GM23338 (cell line): Measurements from ENCODE around the gene ARRDC1. TPM values are rescaled to one million over a fixed set of nuclear protein-coding genes. Genes with fewer than 3 reads are reported as not detected.

Experiments used
- ATAC-seq: fragments of 200-7000 bp; cut with Tn5 transposase; 3 replicates; pipeline ENCODE4 v1.9.1; 2020
- DNase-seq: peaks from one replicate; pipeline ENCODE4 v3.0.0-alpha.2; 2015; ENCODE audit warnings: low spot score
- H2AFZ ChIP-seq: fragments of 200-600 bp; sonication (generic); 2 replicates; pipeline ENCODE4 v1.8.0; 2016; ENCODE audit warnings: antibody characterized with exemption, mild to moderate bottlenecking, moderate library complexity
- H3F3A ChIP-seq: fragments of 200-600 bp; sonication (generic); replicated peaks from 2 replicates; pipeline ENCODE4 v1.8.0; 2017; ENCODE audit warnings: antibody characterized with exemption, mixed run types, low read depth
- H3K27ac ChIP-seq: fragments of 200-600 bp; sonication (generic); 2 replicates; pipeline ENCODE4 v1.6.1; 2016; ENCODE audit warnings: low read depth
- H3K27me3 ChIP-seq: fragments of 200-600 bp; sonication (generic); 2 replicates; pipeline ENCODE4 v1.8.0; 2016; ENCODE audit warnings: mild to moderate bottlenecking, mixed run types, moderate library complexity; ENCODE audit not compliant: insufficient read depth
- H3K36me3 ChIP-seq: fragments of 200-600 bp; sonication (generic); 2 replicates; pipeline ENCODE4 v1.8.0; 2016; ENCODE audit warnings: mild to moderate bottlenecking; ENCODE audit not compliant: insufficient read depth
- H3K4me1 ChIP-seq: fragments of 200-600 bp; sonication (generic); 2 replicates; pipeline ENCODE4 v1.8.0; 2016; ENCODE audit warnings: mild to moderate bottlenecking, moderate library complexity; ENCODE audit not compliant: insufficient read depth
- H3K4me2 ChIP-seq: fragments of 200-600 bp; sonication (generic); 2 replicates; pipeline ENCODE4 v1.7.1; 2017; ENCODE audit warnings: mixed run types
- H3K4me3 ChIP-seq: fragments of 200-600 bp; sonication (generic); 2 replicates; pipeline ENCODE4 v1.6.1; 2016; ENCODE audit warnings: mixed run types
- H3K79me2 ChIP-seq: fragments of 200-600 bp; sonication (generic); replicated peaks from 2 replicates; pipeline ENCODE4 v1.8.0; 2017; ENCODE audit warnings: mild to moderate bottlenecking; ENCODE audit not compliant: insufficient read depth
- H3K9me2 ChIP-seq: fragments of 200-600 bp; sonication (generic); 2 replicates; pipeline ENCODE4 v1.8.0; 2017; ENCODE audit not compliant: insufficient read depth
- H4K20me1 ChIP-seq: fragments of 200-600 bp; sonication (generic); replicated peaks from 2 replicates; pipeline ENCODE4 v1.8.0; 2017; ENCODE audit warnings: mild to moderate bottlenecking; ENCODE audit not compliant: insufficient read depth
- H3K27ac Mint-ChIP-seq: 2 replicates; pipeline ENCODE4 v1.8.0; 2020; ENCODE audit warnings: inconsistent platforms, mild to moderate bottlenecking, moderate library complexity, mixed read lengths
- H3K27me3 Mint-ChIP-seq: 3 replicates; pipeline ENCODE4 v1.8.0; 2022; ENCODE audit warnings: low read depth, mild to moderate bottlenecking, moderate library complexity, mixed read lengths, inconsistent platforms; ENCODE audit not compliant: insufficient read depth, poor library complexity
- H3K36me3 Mint-ChIP-seq: 3 replicates; pipeline ENCODE4 v1.8.0; 2021; ENCODE audit warnings: low read depth, mild to moderate bottlenecking, inconsistent platforms, moderate library complexity, mixed read lengths
- H3K4me1 Mint-ChIP-seq: 3 replicates; pipeline ENCODE4 v1.8.0; 2020; ENCODE audit warnings: mild to moderate bottlenecking, inconsistent platforms, mixed read lengths
- H3K4me3 Mint-ChIP-seq: 3 replicates; pipeline ENCODE4 v1.8.0; 2021; ENCODE audit warnings: moderate library complexity, mild to moderate bottlenecking, inconsistent platforms, mixed read lengths
- H3K9me3 Mint-ChIP-seq: 3 replicates; pipeline ENCODE4 v1.8.0; 2020; ENCODE audit warnings: moderate library complexity, mild to moderate bottlenecking, inconsistent platforms, mixed read lengths
- CREB1 ChIP-seq: fragments of 250-450 bp; sonication (Bioruptor Pico); IDR thresholded peaks from 2 replicates; pipeline ENCODE4 v1.5.0; 2020; ENCODE audit warnings: low read depth, mild to moderate bottlenecking, moderate library complexity
- ETS1 ChIP-seq: IDR thresholded peaks from 2 replicates; pipeline ENCODE4 v1.6.1; 2016; ENCODE audit warnings: antibody characterized with exemption
- EZH2 ChIP-seq: fragments of 200-600 bp; sonication (generic); IDR thresholded peaks from one replicate; pipeline ENCODE4 v1.8.0; 2017; ENCODE audit warnings: antibody characterized with exemption, mild to moderate bottlenecking, low read depth; ENCODE audit not compliant: unreplicated experiment
- EZH2phosphoT487 ChIP-seq: fragments of 200-600 bp; sonication (generic); IDR thresholded peaks from one replicate; pipeline ENCODE4 v1.8.1; 2018; ENCODE audit warnings: antibody characterized with exemption; ENCODE audit not compliant: unreplicated experiment
- JUNB ChIP-seq: IDR thresholded peaks from one replicate; pipeline ENCODE4 v1.6.1; 2016; ENCODE audit warnings: antibody characterized with exemption; ENCODE audit not compliant: unreplicated experiment
- NANOG ChIP-seq: IDR thresholded peaks from 2 replicates; pipeline ENCODE4 v1.6.1; 2016; ENCODE audit warnings: antibody characterized with exemption, borderline replicate concordance
- POLR2AphosphoS5 ChIP-seq: IDR thresholded peaks from 2 replicates; pipeline ENCODE4 v1.6.1; 2016; ENCODE audit warnings: antibody characterized with exemption, low read depth
- REST ChIP-seq: IDR thresholded peaks from one replicate; pipeline ENCODE4 v1.6.1; 2018; ENCODE audit warnings: antibody characterized with exemption; ENCODE audit not compliant: unreplicated experiment
- STAT1 ChIP-seq: IDR thresholded peaks from one replicate; pipeline ENCODE4 v1.6.1; 2016; ENCODE audit warnings: antibody characterized with exemption; ENCODE audit not compliant: unreplicated experiment
- ZNF114 ChIP-seq: fragments of 250-450 bp; sonication (Bioruptor Pico); IDR thresholded peaks from 2 replicates; pipeline ENCODE4 v1.5.0; 2020; ENCODE audit warnings: mild to moderate bottlenecking, moderate library complexity
- ZNF331 ChIP-seq: fragments of 250-450 bp; sonication (Bioruptor Pico); IDR thresholded peaks from 2 replicates; pipeline ENCODE4 v1.5.0; 2020; ENCODE audit warnings: low read depth, mild to moderate bottlenecking, moderate library complexity
- polyA plus RNA-seq: library from polyadenylated mRNA; unstranded; fragments of >200 nt; fragmentation: Nextera tagmentation; extraction: Ambion mirVana; gene quantifications from 2 replicates; pipeline ENCODE4 v1.2.1, GENCODE V29; 2016
- total RNA-seq: library from RNA; depleted of rRNA; stranded (reverse); fragments of >200 nt; shearing (Covaris generic); gene quantifications from 2 replicates; pipeline ENCODE4 v1.2.3, GENCODE V29; 2014
- TF ChIP-seq, protein P1 (sequence below), 2 experiments: fragments of 200-600 bp in 1 of 2; sonication (generic) in 1 of 2; conservative IDR thresholded peaks; 2 replicates each; pipeline versions ENCODE4 v1.5.1 to v1.6.1; 2016 to 2017; ENCODE audit warnings: antibody characterized with exemption in 2 of 2, low read depth in 2 of 2, mild to moderate bottlenecking in 2 of 2, moderate library complexity in 1 of 2
- TF ChIP-seq, protein P2 (sequence below): fragments of 250-450 bp; sonication (Bioruptor Pico); IDR thresholded peaks from 2 replicates; pipeline ENCODE4 v1.5.0; 2020; ENCODE audit warnings: mild to moderate bottlenecking, moderate library complexity

The ARRDC1 gene
- total and polyA plus RNA-seq, 2 experiments from 2014 or later = 36.6 to 63.8 TPM

DNA sequence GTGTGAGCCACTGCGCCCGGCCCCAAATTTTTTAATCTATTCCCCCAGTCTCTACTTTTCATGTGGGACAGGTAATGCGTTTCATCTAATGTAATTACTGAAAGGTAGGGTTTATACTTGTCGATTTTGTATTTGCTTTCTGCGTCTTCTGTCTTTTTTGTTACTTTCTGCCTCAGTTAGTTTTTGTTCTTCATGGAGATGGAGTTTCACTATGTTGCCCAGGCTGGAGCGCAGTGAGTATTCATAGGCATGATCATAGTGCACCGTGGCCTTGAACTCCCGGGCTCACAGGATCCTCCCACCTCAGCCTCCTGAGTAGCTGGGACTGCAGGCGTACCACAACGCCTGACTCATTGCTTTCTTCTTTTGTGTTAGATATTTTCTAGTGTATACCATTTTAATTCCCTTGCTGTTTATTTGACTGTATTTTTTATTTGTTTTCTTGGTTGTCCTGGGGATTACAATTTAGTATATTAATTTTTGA is 36.7 kb downstream of the ARRDC1 start:
- peaks cover 17% of the 10 kb centered on the region for H3K36me3 Mint-ChIP-seq

More for the DNA sequence above, 36.7 kb downstream of the ARRDC1 start:
- H3F3A ChIP-seq = no peaks in the 10 kb centered on the region; the same call in 1 of the 2 replicates
- H3K4me3 ChIP-seq = no peak overlapping the region
- no peak overlapping the region for H3K4me3 Mint-ChIP-seq
- no peak for ATAC-seq
- H3K4me1 ChIP-seq = no peaks in the 10 kb centered on the region; the same call in 1 of the 2 replicates
- peaks cover 84% of the 10 kb centered on the region for H4K20me1 ChIP-seq
- DNase-seq = no peak
- peaks cover 100% of the 10 kb centered on the region for H3K79me2 ChIP-seq
- peaks cover 19% of the 10 kb centered on the region for H3K4me1 Mint-ChIP-seq
- TF ChIP-seq ETS1 (no peak), JUNB (no peak), EZH2phosphoT487 (no peak), STAT1 (no peak), ZNF331 (CRISPR knock-in tag) (no peak), EZH2 (no peak), NANOG (no peak), CREB1 (CRISPR knock-in tag) (no peak), ZNF114 (CRISPR knock-in tag) (no peak), POLR2AphosphoS5 (no peak), REST (no peak)
- TF ChIP-seq, protein P1, sequence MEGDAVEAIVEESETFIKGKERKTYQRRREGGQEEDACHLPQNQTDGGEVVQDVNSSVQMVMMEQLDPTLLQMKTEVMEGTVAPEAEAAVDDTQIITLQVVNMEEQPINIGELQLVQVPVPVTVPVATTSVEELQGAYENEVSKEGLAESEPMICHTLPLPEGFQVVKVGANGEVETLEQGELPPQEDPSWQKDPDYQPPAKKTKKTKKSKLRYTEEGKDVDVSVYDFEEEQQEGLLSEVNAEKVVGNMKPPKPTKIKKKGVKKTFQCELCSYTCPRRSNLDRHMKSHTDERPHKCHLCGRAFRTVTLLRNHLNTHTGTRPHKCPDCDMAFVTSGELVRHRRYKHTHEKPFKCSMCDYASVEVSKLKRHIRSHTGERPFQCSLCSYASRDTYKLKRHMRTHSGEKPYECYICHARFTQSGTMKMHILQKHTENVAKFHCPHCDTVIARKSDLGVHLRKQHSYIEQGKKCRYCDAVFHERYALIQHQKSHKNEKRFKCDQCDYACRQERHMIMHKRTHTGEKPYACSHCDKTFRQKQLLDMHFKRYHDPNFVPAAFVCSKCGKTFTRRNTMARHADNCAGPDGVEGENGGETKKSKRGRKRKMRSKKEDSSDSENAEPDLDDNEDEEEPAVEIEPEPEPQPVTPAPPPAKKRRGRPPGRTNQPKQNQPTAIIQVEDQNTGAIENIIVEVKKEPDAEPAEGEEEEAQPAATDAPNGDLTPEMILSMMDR (conservative IDR thresholded peaks at IDR 0.05; ENCODE audit: low read depth in 2 of 2) = no peak
- TF ChIP-seq, protein P2, sequence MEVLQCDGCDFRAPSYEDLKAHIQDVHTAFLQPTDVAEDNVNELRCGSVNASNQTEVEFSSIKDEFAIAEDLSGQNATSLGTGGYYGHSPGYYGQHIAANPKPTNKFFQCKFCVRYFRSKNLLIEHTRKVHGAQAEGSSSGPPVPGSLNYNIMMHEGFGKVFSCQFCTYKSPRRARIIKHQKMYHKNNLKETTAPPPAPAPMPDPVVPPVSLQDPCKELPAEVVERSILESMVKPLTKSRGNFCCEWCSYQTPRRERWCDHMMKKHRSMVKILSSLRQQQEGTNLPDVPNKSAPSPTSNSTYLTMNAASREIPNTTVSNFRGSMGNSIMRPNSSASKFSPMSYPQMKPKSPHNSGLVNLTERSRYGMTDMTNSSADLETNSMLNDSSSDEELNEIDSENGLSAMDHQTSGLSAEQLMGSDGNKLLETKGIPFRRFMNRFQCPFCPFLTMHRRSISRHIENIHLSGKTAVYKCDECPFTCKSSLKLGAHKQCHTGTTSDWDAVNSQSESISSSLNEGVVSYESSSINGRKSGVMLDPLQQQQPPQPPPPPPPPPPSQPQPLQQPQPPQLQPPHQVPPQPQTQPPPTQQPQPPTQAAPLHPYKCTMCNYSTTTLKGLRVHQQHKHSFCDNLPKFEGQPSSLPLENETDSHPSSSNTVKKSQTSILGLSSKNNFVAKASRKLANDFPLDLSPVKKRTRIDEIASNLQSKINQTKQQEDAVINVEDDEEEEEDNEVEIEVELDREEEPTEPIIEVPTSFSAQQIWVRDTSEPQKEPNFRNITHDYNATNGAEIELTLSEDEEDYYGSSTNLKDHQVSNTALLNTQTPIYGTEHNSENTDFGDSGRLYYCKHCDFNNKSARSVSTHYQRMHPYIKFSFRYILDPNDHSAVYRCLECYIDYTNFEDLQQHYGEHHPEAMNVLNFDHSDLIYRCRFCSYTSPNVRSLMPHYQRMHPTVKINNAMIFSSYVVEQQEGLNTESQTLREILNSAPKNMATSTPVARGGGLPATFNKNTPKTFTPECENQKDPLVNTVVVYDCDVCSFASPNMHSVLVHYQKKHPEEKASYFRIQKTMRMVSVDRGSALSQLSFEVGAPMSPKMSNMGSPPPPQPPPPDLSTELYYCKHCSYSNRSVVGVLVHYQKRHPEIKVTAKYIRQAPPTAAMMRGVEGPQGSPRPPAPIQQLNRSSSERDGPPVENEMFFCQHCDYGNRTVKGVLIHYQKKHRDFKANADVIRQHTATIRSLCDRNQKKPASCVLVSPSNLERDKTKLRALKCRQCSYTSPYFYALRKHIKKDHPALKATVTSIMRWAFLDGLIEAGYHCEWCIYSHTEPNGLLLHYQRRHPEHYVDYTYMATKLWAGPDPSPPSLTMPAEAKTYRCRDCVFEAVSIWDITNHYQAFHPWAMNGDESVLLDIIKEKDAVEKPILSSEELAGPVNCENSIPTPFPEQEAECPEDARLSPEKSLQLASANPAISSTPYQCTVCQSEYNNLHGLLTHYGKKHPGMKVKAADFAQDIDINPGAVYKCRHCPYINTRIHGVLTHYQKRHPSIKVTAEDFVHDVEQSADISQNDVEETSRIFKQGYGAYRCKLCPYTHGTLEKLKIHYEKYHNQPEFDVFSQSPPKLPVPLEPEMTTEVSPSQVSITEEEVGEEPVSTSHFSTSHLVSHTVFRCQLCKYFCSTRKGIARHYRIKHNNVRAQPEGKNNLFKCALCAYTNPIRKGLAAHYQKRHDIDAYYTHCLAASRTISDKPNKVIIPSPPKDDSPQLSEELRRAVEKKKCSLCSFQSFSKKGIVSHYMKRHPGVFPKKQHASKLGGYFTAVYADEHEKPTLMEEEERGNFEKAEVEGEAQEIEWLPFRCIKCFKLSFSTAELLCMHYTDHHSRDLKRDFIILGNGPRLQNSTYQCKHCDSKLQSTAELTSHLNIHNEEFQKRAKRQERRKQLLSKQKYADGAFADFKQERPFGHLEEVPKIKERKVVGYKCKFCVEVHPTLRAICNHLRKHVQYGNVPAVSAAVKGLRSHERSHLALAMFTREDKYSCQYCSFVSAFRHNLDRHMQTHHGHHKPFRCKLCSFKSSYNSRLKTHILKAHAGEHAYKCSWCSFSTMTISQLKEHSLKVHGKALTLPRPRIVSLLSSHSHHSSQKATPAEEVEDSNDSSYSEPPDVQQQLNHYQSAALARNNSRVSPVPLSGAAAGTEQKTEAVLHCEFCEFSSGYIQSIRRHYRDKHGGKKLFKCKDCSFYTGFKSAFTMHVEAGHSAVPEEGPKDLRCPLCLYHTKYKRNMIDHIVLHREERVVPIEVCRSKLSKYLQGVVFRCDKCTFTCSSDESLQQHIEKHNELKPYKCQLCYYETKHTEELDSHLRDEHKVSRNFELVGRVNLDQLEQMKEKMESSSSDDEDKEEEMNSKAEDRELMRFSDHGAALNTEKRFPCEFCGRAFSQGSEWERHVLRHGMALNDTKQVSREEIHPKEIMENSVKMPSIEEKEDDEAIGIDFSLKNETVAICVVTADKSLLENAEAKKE = no peak
- H3K9me3 Mint-ChIP-seq = no peaks in the 10 kb centered on the region
- H3K9me2 ChIP-seq = no peaks in the 10 kb centered on the region
- H3K4me2 ChIP-seq = no peak overlapping the region
- no peak overlapping the region for H2AFZ ChIP-seq
- no peak overlapping the region for H3K27ac ChIP-seq
- peaks cover 6% of the 10 kb centered on the region for H3K27me3 Mint-ChIP-seq
- no peak overlapping the region for H3K27ac Mint-ChIP-seq
- H3K27me3 ChIP-seq = no peaks in the 10 kb centered on the region
- no peaks in the 10 kb centered on the region for H3K36me3 ChIP-seq
